Loucy (cell line): ENCODE data around the gene RGS2.

ENCODE experiments used
- H2AFZ ChIP-seq: fragments of 200-600 bp; sonication (generic); 2 replicates; pipeline ENCODE4 v1.6.0; 2016; ENCODE audit warnings: antibody characterized with exemption, mild to moderate bottlenecking, low read length, moderate library complexity
- H3F3A ChIP-seq: fragments of 200-600 bp; 2 replicates; pipeline ENCODE4 v1.6.0; 2016; ENCODE audit warnings: antibody characterized with exemption, low read depth, mild to moderate bottlenecking
- H3K27me3 ChIP-seq: fragments of 200-600 bp; sonication (generic); 2 replicates; pipeline ENCODE4 v1.6.1; 2014; ENCODE audit warnings: low read length, mild to moderate bottlenecking; ENCODE audit not compliant: insufficient read depth, poor library complexity, severe bottlenecking
- H3K36me3 ChIP-seq: fragments of 200-600 bp; sonication (generic); 2 replicates; pipeline ENCODE4 v1.6.1; 2016; ENCODE audit warnings: low read length; ENCODE audit not compliant: insufficient read depth
- H3K4me1 ChIP-seq: fragments of 200-600 bp; sonication (generic); 2 replicates; pipeline ENCODE4 v1.5.1; 2014; ENCODE audit warnings: low read length, mild to moderate bottlenecking; ENCODE audit not compliant: insufficient read depth, poor library complexity, severe bottlenecking
- H3K4me2 ChIP-seq: fragments of 200-600 bp; sonication (generic); 2 replicates; pipeline ENCODE4 v1.6.0; 2014; ENCODE audit warnings: antibody characterized with exemption, low read length, low read depth, mild to moderate bottlenecking; ENCODE audit not compliant: poor library complexity, severe bottlenecking
- H3K4me3 ChIP-seq: fragments of 200-600 bp; sonication (generic); 2 replicates; pipeline ENCODE4 v1.5.1; 2014; ENCODE audit warnings: low read length, mild to moderate bottlenecking, mixed read lengths; ENCODE audit not compliant: poor library complexity, severe bottlenecking
- H3K79me2 ChIP-seq: fragments of 200-600 bp; sonication (generic); 2 replicates; pipeline ENCODE4 v1.6.1; 2014; ENCODE audit warnings: low read length; ENCODE audit not compliant: insufficient read depth
- H3K9ac ChIP-seq: fragments of 200-600 bp; sonication (generic); 2 replicates; pipeline ENCODE4 v1.6.0; 2014; ENCODE audit warnings: mild to moderate bottlenecking, low read depth, low read length, moderate library complexity; ENCODE audit not compliant: poor library complexity, severe bottlenecking
- H3K9me2 ChIP-seq: fragments of 200-600 bp; sonication (generic); replicated peaks from 2 replicates; pipeline ENCODE4 v1.6.1; 2016; ENCODE audit warnings: low read depth, low read length, mixed read lengths
- H3K9me3 ChIP-seq: fragments of 200-600 bp; sonication (generic); 2 replicates; pipeline ENCODE4 v1.6.1; 2014; ENCODE audit warnings: mild to moderate bottlenecking, antibody characterized with exemption, low read length, low read depth; ENCODE audit not compliant: insufficient read depth
- H4K20me1 ChIP-seq: fragments of 200-600 bp; sonication (generic); 2 replicates; pipeline ENCODE4 v1.6.0; 2014; ENCODE audit warnings: antibody characterized with exemption, low read length, mild to moderate bottlenecking; ENCODE audit not compliant: insufficient read depth, poor library complexity, severe bottlenecking
- EZH2phosphoT487 ChIP-seq: fragments of 200-600 bp; IDR thresholded peaks from 2 replicates; pipeline ENCODE4 v1.6.1; 2018; ENCODE audit warnings: antibody characterized with exemption, mild to moderate bottlenecking, moderate library complexity, borderline replicate concordance
- TF ChIP-seq, protein P1 (sequence below): fragments of 200-600 bp; sonication (generic); conservative IDR thresholded peaks from 2 replicates; pipeline ENCODE4 v1.5.1; 2014; ENCODE audit warnings: mild to moderate bottlenecking, antibody characterized with exemption, low read length

The RGS2 gene

DNA sequence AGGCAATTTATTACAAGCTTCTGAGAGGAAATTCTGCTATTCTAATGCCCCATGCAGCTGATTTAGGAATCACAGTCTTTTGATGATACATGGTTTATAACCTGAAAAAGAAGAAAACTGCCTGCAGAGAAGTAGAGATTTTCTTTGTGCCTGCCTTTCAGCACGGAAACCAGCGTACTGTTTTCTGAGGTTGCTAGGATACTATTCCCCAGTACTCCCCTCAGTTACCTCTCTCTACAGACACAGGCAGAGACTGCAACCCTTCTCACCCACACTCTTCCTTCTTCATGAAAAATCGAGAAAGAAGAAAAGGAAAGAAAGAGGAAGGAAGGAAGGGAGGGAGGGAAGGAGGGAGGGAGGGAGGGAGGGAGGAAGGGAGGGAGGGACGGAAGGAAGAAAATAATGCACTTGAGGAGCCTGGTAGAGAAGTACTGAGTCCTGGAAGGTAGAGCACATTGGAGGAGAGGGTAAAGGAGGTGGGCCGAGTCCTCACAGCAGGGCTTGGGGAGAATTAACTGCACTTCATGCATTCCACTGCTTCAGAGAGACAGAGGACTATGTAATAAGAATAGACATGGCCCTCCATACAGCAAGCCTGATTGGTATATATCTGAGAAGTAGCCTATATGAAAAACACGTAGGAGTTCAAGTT, 21.9 kb downstream of the RGS2 start:
- H3K9ac ChIP-seq = no peak overlapping the region
- peaks cover 11% of the 10 kb centered on the region for H3K4me1 ChIP-seq
- H3K9me3 ChIP-seq = no peaks in the 10 kb centered on the region
- H3K36me3 ChIP-seq = no peaks in the 10 kb centered on the region
- no peaks in the 10 kb centered on the region for H3K9me2 ChIP-seq
- H2AFZ ChIP-seq = no peak overlapping the region
- H3K4me2 ChIP-seq = no peak overlapping the region
- TF ChIP-seq, protein P1, sequence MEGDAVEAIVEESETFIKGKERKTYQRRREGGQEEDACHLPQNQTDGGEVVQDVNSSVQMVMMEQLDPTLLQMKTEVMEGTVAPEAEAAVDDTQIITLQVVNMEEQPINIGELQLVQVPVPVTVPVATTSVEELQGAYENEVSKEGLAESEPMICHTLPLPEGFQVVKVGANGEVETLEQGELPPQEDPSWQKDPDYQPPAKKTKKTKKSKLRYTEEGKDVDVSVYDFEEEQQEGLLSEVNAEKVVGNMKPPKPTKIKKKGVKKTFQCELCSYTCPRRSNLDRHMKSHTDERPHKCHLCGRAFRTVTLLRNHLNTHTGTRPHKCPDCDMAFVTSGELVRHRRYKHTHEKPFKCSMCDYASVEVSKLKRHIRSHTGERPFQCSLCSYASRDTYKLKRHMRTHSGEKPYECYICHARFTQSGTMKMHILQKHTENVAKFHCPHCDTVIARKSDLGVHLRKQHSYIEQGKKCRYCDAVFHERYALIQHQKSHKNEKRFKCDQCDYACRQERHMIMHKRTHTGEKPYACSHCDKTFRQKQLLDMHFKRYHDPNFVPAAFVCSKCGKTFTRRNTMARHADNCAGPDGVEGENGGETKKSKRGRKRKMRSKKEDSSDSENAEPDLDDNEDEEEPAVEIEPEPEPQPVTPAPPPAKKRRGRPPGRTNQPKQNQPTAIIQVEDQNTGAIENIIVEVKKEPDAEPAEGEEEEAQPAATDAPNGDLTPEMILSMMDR = no peak
- no peak for TF ChIP-seq EZH2phosphoT487
- H3K79me2 ChIP-seq = no peaks in the 10 kb centered on the region
- no peaks in the 10 kb centered on the region for H3K27me3 ChIP-seq
- H3F3A ChIP-seq = no peaks in the 10 kb centered on the region
- H3K4me3 ChIP-seq = no peak overlapping the region
- H4K20me1 ChIP-seq = no peaks in the 10 kb centered on the region

DNA sequence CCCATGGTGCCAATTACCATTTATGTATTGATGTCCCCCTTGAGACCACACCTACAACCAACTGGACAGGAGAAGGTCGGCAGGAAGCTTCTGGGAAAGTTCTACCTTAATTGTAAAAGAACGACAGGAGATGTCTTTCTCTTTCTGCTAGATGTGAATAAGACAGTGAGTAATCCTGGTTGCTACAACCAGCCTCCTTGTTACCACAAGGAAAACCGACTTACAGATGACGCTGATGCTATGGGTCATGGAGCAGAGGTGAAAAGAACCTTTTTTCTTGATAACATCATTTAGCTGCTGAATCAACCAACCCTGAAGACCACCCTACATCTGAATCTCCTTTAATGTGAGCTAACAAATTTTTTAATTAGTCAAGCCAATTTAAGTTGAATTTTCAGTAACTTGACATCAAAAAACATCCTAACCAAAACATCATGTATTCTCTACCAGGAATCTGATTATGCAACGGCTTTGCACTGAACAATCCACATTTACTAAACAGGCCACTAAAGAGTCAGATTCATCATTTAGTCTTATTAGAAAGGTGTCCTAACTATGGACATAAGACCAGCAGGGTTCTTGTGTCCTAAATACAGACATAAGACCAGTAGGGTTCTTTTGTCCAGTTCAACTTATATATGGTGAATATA, 23.0 kb downstream of the RGS2 start:
- Histone ChIP-seq H3K4me2 (no peak overlapping the region), H3K79me2 (no peaks in the 10 kb centered on the region), H2AFZ (no peak overlapping the region), H3K36me3 (no peaks in the 10 kb centered on the region), H3K27me3 (no peaks in the 10 kb centered on the region), H4K20me1 (no peaks in the 10 kb centered on the region), H3K9ac (no peak overlapping the region), H3K9me3 (no peaks in the 10 kb centered on the region), H3K9me2 (no peaks in the 10 kb centered on the region), H3K4me1 (peaks cover 9% of the 10 kb centered on the region), H3K4me3 (no peak overlapping the region), H3F3A (no peaks in the 10 kb centered on the region)
- TF ChIP-seq EZH2phosphoT487 = no peak
- TF ChIP-seq, protein P1 = no peak

DNA sequence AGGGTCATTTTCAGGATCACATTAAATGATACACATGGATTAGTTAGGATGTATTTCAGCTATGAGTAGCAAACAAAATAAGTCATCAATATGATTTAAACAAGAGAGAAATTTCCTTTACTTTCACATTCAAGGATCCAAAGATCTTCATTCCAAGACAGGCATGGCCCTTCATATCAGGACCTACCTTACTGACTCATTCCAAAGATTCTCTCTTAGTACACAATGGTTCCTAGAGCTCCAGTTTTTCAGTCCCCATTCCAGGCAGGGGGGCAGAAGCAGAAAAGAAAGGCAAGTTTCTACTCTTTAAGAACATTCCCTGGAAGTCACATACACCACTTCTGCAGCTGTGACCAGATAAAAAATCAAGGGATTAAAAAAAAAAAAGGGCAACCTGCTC, 23.7 kb downstream of the RGS2 start:
- Histone ChIP-seq H3K27me3 (no peaks in the 10 kb centered on the region), H3K36me3 (no peaks in the 10 kb centered on the region), H3K9ac (no peak overlapping the region), H2AFZ (no peak overlapping the region), H3F3A (no peaks in the 10 kb centered on the region), H3K9me2 (no peaks in the 10 kb centered on the region), H3K4me3 (no peak overlapping the region), H3K9me3 (no peaks in the 10 kb centered on the region), H4K20me1 (no peaks in the 10 kb centered on the region), H3K4me1 (peaks cover 3% of the 10 kb centered on the region), H3K4me2 (no peak overlapping the region), H3K79me2 (no peaks in the 10 kb centered on the region)
- TF ChIP-seq EZH2phosphoT487 = no peak
- TF ChIP-seq, protein P1 = no peak
